HG03095 (cell line): ENCODE results near the gene SRCIN1.

Source experiments
- ATAC-seq: cut with Tn5 transposase; IDR thresholded peaks from one replicate; pipeline ENCODE4 v1.9.1; 2021; ENCODE audit warnings: moderate library complexity; ENCODE audit not compliant: unreplicated experiment

Gene SRCIN1

GRCh38 chr17:38585056-38585917, 20.5 kb downstream of the SRCIN1 start:
- no peak for ATAC-seq

GRCh38 chr17:38584350-38584925, 21.3 kb downstream of the SRCIN1 start:
- ATAC-seq: no peak

DNA sequence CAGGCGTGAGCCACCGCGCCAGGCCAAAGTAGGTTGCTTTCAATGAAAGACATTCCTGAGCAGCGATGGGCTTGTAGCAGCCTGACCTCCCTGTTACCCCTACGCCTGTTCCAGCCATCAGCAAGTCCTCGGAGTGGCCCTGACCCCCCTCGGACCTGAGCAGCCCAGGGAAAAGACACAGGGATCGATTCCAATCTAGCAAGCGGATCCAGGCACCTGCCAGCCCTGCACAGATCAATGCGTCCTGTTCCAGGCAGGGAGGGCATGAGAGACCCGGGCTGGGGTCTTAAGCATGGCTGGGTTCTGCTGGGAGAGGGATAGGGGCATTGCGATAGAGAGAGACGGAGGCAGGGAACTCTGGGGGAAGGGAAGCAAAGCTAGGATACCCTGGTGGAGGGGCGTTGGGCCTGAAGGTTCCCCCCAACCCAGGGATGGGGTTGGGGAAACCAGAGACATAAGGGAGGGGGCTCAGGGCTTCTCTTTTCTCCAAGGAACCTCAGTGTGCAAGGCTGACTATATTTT, 21.9 kb downstream of the SRCIN1 start:
- ATAC-seq: no peak

GRCh38 chr17:38583176-38583575, 22.6 kb downstream of the SRCIN1 start:
- ATAC-seq: no peak

DNA sequence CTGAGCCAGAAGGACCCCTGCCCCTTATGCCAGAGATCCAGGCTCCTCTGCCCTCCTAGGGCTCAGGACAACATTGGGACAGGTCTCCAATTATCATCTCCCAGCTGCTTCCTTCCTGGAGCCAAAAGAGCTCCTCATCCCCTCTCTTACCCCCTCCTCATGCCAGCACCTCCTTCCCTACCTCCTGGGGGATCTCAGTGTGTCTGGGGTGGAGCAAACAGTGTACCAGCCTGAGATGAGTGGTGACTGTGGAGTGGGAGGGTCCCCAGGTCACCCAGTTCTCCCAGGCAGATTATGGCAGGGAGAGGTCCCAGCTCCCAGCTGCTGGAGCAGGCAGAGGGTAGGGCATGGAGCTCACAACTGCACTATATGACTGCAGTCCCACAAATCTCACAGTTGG, 23.7 kb downstream of the SRCIN1 start:
- ATAC-seq: no peak

DNA sequence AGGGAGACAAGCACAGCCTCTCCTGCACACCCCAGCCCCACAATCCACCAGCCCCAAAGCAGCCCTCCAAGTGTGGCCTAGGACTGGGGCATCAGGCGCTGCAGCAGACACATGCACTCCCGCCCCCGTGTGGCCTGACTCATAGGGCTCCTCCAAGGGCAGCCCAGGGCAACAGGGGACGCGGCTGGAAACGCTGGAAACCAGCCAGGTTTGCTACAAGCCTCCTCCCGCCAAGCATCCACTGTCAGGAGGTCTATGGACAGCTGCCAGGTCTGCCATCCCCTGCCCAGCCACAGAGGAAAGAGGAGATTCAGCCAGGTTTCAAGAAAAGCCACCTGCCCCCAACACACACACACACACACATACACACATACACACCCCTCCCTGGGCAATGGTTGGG, 25.8 kb downstream of the SRCIN1 start:
- ATAC-seq: no peak

GRCh38 chr17:38579083-38579480, 26.7 kb downstream of the SRCIN1 start:
- no peak for ATAC-seq

DNA sequence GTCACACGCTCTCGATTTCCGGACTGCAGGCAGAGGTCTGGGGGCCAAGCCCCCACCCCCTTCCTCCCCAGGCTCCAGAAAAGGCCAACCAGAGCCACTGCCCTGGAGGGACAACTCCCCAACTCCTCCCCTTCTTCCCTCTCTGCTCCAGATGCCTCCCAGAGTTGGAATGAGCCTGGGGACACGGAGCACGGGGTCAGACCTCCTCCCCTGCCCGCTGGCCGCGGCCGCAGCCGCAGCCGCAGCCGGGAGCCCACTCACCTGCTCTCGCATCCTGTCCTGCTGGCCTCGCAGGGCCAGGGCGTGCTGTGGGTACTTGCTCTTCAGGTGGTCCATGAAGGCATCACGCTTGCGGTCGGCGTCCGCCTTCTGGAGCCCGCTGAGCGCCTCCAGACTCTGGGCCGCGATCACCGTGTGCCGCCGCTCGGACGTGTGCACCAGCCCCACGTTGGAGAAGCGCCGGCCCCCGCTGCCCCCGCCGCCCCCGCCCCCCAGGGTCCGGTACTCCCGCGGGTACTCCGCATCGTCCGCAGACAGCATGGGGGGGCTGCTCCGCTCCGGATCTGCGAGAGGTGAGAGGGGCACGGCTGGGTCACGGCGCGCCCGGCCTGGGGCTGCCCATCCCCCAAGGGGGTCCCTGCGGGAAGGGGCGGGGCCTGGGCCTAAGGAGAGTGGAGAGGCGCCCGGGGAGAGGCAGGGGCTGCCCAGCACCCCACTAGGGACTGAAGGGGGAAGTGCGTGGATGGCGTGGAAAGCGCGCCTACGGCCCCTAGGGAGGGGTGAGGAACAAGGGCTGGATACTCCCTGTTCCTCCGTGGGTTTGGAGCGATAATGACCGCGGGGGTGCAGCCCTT, 27.3 kb downstream of the SRCIN1 start:
- no peak for ATAC-seq

DNA sequence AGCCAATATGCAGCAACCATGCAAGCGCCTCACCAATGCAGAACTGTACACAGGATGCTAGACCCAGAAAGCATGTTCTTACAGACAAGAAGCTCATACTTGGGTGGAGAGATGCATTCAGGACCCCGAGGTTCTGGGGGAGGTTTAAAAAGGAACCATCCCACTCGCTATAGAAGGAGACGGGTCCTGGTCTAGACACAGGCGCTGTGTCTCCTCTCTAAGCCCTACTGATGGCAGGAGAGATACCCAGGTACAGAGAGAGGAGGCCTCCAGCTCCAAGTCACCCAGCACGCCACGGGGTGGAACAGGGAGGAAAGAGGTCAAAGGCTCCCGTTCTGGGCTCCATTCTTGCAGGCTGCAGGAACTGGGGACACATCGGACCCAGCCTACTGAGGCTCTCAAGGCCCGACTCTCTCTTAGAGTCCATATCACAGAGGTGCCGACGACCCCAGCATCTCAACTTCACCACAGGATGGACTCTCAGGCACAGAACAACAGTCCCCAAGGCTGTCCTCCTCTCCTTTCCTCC, 28.0 kb downstream of the SRCIN1 start:
- ATAC-seq: no peak

GRCh38 chr17:38577244-38577643, 28.5 kb downstream of the SRCIN1 start:
- ATAC-seq: no peak

- no peak for ATAC-seq
Observed at GRCh38 chr17:38575781-38576180, 30.0 kb downstream of the SRCIN1 start.

- no peak for ATAC-seq
Observed at GRCh38 chr17:38574712-38575111, 31.0 kb downstream of the SRCIN1 start.

GRCh38 chr17:38572669-38573365, 32.9 kb downstream of the SRCIN1 start:
- ATAC-seq: no peak

GRCh38 chr17:38571833-38572668, 33.7 kb downstream of the SRCIN1 start:
- ATAC-seq: no peak

DNA sequence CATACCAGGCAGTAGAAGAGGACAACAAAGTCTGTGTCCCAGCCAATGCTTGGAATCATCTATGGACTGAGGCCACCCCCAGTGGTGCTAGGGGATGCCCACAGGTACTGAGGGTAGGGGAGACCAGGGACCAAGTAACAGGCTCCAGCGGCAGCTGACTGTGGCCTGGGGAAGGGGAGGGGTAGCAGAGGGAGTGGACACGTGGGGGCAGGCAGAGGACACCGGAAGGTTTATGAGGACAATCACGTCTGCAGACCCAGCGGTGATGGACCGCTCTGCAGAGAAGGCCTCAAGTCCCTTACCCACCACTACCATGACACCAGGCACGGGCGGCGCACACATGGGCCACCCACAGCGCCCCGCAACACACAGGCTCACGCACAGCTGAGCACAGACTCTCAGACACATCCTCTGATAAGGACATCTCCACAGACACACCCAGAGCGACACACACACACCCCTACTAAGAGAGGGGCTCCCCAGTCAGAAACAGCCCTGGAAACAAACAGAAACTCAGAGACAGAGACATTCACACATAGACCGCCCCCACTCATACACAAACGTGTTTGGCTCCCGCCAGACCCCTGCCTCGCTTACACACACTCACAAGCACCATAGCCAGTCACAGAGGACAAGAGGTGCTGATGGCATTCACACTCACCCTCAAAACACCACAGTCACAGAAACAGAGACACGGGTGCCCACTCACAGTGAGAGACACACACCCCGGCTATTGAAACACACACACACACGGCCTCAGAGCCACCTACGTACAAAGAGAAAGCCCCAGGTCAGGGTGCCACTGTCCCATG, 35.8 kb downstream of the SRCIN1 start:
- ATAC-seq: no peak

GRCh38 chr17:38568845-38569510, 36.8 kb downstream of the SRCIN1 start:
- ATAC-seq: no peak

DNA sequence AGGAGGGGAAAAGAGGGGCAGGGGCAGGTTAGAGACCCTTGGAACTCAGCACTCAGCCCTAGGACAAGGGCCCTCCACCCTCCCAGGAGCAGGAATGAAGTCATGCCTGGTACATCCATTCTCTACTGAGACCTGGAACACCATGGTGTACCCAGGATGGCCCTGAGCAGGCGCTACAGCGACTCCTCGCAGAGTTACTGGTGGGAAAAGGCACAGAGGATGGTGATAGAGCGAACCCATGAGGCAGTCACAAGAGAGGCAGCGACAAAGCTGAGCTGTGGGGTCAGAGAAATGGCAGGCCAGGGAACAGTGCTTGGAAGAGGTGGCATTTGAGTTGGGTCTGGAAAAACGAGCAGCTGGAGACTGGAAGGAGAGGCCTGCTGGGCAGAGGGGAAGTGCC, 37.5 kb downstream of the SRCIN1 start:
- no peak for ATAC-seq

DNA sequence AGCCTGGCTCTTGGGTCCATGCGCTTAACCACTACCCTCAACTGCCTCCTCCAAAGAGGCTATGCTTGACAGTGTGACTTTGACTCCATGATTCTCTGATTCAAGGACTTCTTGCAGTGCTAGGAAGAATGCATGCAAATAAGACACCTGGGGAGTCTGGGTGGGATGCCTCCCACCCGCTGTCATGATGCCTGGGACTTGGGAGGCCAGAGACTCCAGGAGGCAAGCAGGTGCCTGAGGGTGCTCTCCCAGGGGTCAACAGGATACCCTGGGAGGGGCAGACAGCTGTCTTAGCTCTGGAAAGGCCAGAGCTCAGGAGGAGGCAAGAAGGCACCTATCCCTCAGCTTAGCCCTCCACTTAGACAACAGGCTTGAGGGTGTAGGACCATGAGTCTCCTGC, 38.4 kb downstream of the SRCIN1 start:
- ATAC-seq: no peak
